ENCODE data around the gene MTUS2. TPM values are rescaled to one million over a fixed set of nuclear protein-coding genes. Genes with fewer than 3 reads are reported as not detected.

Gene MTUS2
- total RNA-seq, 5 donors from 2014 or later (not counting 1 experiment from before 2014, with no cell fraction given): 0.05 to 0.28 (median 0.12) TPM

- no peaks in the 10 kb centered on the region for H3K36me3 ChIP-seq (ENCODE audit: control insufficient read depth in 2 of 2, extremely low read depth in 1 of 2, insufficient read depth in 1 of 2, low read length in 1 of 2)
- ChIA-PET CTCF (interaction anchor here (0.6 to 0.9 kb wide), 2 partner anchors 69 to 105 kb away, joined by 3 read pairs; no protein-coding TSS in a partner anchor), POLR2A (no interaction called here)
- no peaks in the 10 kb centered on the region for H3K36me3 Mint-ChIP-seq
- H3K4me1 ChIP-seq (ENCODE audit: control insufficient read depth in 1 of 2, extremely low read depth in 1 of 2, insufficient read depth in 2 of 2, low read length in 2 of 2): peaks cover 0 to 2% of the 10 kb centered on the region in 2 experiments
- 85% methylated on average over 2 of the region's 3 CpGs for WGBS (ENCODE audit: insufficient coverage)
- H3K4me3 ChIP-seq (ENCODE audit: control insufficient read depth in 1 of 2, extremely low read depth in 1 of 2, low read length in 1 of 2): no peak overlapping the region
- H3K9me3 ChIP-seq: no peaks in the 10 kb centered on the region
- peaks cover 0 to 3% of the 10 kb centered on the region in 2 donors for H3K27me3 Mint-ChIP-seq
- H3K27me3 ChIP-seq (replicated peaks in 1 of 2; ENCODE audit: control insufficient read depth in 2 of 2, extremely low read depth in 1 of 2, insufficient read depth in 2 of 2, low read length in 1 of 2): no peaks in the 10 kb centered on the region
- H3K27ac Mint-ChIP-seq: no peak overlapping the region
- H3K4me1 Mint-ChIP-seq: no peaks in the 10 kb centered on the region
- DNase-seq: no peak
- H3K4me3 Mint-ChIP-seq: no peak overlapping the region
- H3K27ac ChIP-seq (ENCODE audit: low read length): no peak overlapping the region
- H3K9me3 Mint-ChIP-seq: peaks cover 0 to 19% (median 2%) of the 10 kb centered on the region in 3 donors
- ATAC-seq (replicated peaks in 1 of 4): no peak
Measured at GRCh38 chr13:29175250-29175873, 355.2 kb downstream of the MTUS2 start.

- Histone ChIP-seq H3K36me3 (ENCODE audit: control insufficient read depth in 2 of 2, extremely low read depth in 1 of 2, insufficient read depth in 1 of 2, low read length in 1 of 2) (no peaks in the 10 kb centered on the region), H3K27ac (ENCODE audit: low read length) (no peak overlapping the region), H3K9me3 (no peaks in the 10 kb centered on the region), H3K4me1 (ENCODE audit: control insufficient read depth in 1 of 2, extremely low read depth in 1 of 2, insufficient read depth in 2 of 2, low read length in 2 of 2) (no peaks in the 10 kb centered on the region), H3K27me3 (replicated peaks in 1 of 2; ENCODE audit: control insufficient read depth in 2 of 2, extremely low read depth in 1 of 2, insufficient read depth in 2 of 2, low read length in 1 of 2) (peaks cover 0 to 3% of the 10 kb centered on the region in 2 experiments), H3K4me3 (ENCODE audit: control insufficient read depth in 1 of 2, extremely low read depth in 1 of 2, low read length in 1 of 2) (no peak overlapping the region)
- ATAC-seq (replicated peaks in 1 of 4): no peak
- no peak for DNase-seq
- H3K36me3 Mint-ChIP-seq: no peaks in the 10 kb centered on the region
- H3K4me1 Mint-ChIP-seq: no peaks in the 10 kb centered on the region
- H3K27me3 Mint-ChIP-seq: peaks cover 0 to 3% of the 10 kb centered on the region in 2 donors
- H3K4me3 Mint-ChIP-seq: no peak overlapping the region
- no CpG with 5 or more reads among the region's 1 CpG for WGBS (ENCODE audit: insufficient coverage)
- ChIA-PET POLR2A (no interaction called here), CTCF (no interaction called here)
- H3K9me3 Mint-ChIP-seq: peaks cover 16 to 29% (median 16%) of the 10 kb centered on the region in 3 donors
- no peak overlapping the region for H3K27ac Mint-ChIP-seq
Measured at GRCh38 chr13:29180055-29180454, 359.9 kb downstream of the MTUS2 start.

- no peak overlapping the region for H3K27ac ChIP-seq (ENCODE audit: low read length)
- CTCF ChIA-PET: no interaction called here
Measured at GRCh38 chr13:29182216-29182615, 362.1 kb downstream of the MTUS2 start.

GRCh38 chr13:29185926-29186325 is 365.8 kb downstream of the MTUS2 start:
- H3K27me3 ChIP-seq (replicated peaks in 1 of 2; ENCODE audit: control insufficient read depth in 2 of 2, extremely low read depth in 1 of 2, insufficient read depth in 2 of 2, low read length in 1 of 2): peaks cover 0 to 3% of the 10 kb centered on the region in 2 experiments
- Mint-ChIP-seq H3K4me3 (no peak overlapping the region), H3K9me3 (peaks cover 23 to 39% (median 30%) of the 10 kb centered on the region in 3 donors), H3K27me3 (no peaks in the 10 kb centered on the region), H3K4me1 (peaks cover 0 to 2% (median 0%) of the 10 kb centered on the region in 3 donors), H3K27ac (no peak overlapping the region), H3K36me3 (no peaks in the 10 kb centered on the region)
- ChIA-PET POLR2A (no interaction called here), CTCF (no interaction called here)
- no peak overlapping the region for H3K4me3 ChIP-seq (ENCODE audit: control insufficient read depth in 1 of 2, extremely low read depth in 1 of 2, low read length in 1 of 2)
- DNase-seq (no peak), ATAC-seq (replicated peaks in 1 of 4) (no peak)
- no peaks in the 10 kb centered on the region for H3K9me3 ChIP-seq
- no CpG with 5 or more reads among the region's 2 CpGs for WGBS (ENCODE audit: insufficient coverage)
- no peaks in the 10 kb centered on the region for H3K4me1 ChIP-seq (ENCODE audit: control insufficient read depth in 1 of 2, extremely low read depth in 1 of 2, insufficient read depth in 2 of 2, low read length in 2 of 2)
- no peak overlapping the region for H3K27ac ChIP-seq (ENCODE audit: low read length)
- no peaks in the 10 kb centered on the region for H3K36me3 ChIP-seq (ENCODE audit: control insufficient read depth in 2 of 2, extremely low read depth in 1 of 2, insufficient read depth in 1 of 2, low read length in 1 of 2)

More at GRCh38 chr13:29182216-29182615, 362.1 kb downstream of the MTUS2 start:
- Mint-ChIP-seq H3K36me3 (no peaks in the 10 kb centered on the region), H3K27me3 (no peaks in the 10 kb centered on the region), H3K4me3 (no peak overlapping the region), H3K9me3 (peaks cover 23 to 29% (median 25%) of the 10 kb centered on the region in 3 donors), H3K27ac (no peak overlapping the region), H3K4me1 (peaks cover 0 to 2% (median 0%) of the 10 kb centered on the region in 3 donors)
- Histone ChIP-seq H3K27me3 (replicated peaks in 1 of 2; ENCODE audit: control insufficient read depth in 2 of 2, extremely low read depth in 1 of 2, insufficient read depth in 2 of 2, low read length in 1 of 2) (peaks cover 0 to 3% of the 10 kb centered on the region in 2 experiments), H3K4me3 (ENCODE audit: control insufficient read depth in 1 of 2, extremely low read depth in 1 of 2, low read length in 1 of 2) (no peak overlapping the region), H3K9me3 (no peaks in the 10 kb centered on the region), H3K4me1 (ENCODE audit: control insufficient read depth in 1 of 2, extremely low read depth in 1 of 2, insufficient read depth in 2 of 2, low read length in 2 of 2) (no peaks in the 10 kb centered on the region), H3K36me3 (ENCODE audit: control insufficient read depth in 2 of 2, extremely low read depth in 1 of 2, insufficient read depth in 1 of 2, low read length in 1 of 2) (no peaks in the 10 kb centered on the region)
- DNase-seq: no peak
- ATAC-seq (replicated peaks in 1 of 4): no peak
- 100% methylated on average over 1 of the region's 2 CpGs for WGBS (ENCODE audit: insufficient coverage)
- POLR2A ChIA-PET: no interaction called here

GRCh38 chr13:29187584-29187983 is 367.4 kb downstream of the MTUS2 start:
- Histone ChIP-seq H3K9me3 (no peaks in the 10 kb centered on the region), H3K27me3 (replicated peaks in 1 of 2; ENCODE audit: control insufficient read depth in 2 of 2, extremely low read depth in 1 of 2, insufficient read depth in 2 of 2, low read length in 1 of 2) (no peaks in the 10 kb centered on the region), H3K4me3 (ENCODE audit: control insufficient read depth in 1 of 2, extremely low read depth in 1 of 2, low read length in 1 of 2) (no peak overlapping the region), H3K4me1 (ENCODE audit: control insufficient read depth in 1 of 2, extremely low read depth in 1 of 2, insufficient read depth in 2 of 2, low read length in 2 of 2) (no peaks in the 10 kb centered on the region), H3K27ac (ENCODE audit: low read length) (no peak overlapping the region), H3K36me3 (ENCODE audit: control insufficient read depth in 2 of 2, extremely low read depth in 1 of 2, insufficient read depth in 1 of 2, low read length in 1 of 2) (no peaks in the 10 kb centered on the region)
- Mint-ChIP-seq H3K4me1 (peaks cover 0 to 2% (median 0%) of the 10 kb centered on the region in 3 donors), H3K36me3 (no peaks in the 10 kb centered on the region), H3K4me3 (no peak overlapping the region), H3K9me3 (peaks cover 25 to 39% (median 30%) of the 10 kb centered on the region in 3 donors), H3K27ac (no peak overlapping the region), H3K27me3 (no peaks in the 10 kb centered on the region)
- CTCF ChIA-PET: no interaction called here
- ATAC-seq (replicated peaks in 1 of 4): no peak
- no CpG with 5 or more reads among the region's 1 CpG for WGBS (ENCODE audit: insufficient coverage)
- POLR2A ChIA-PET: no interaction called here
- DNase-seq: no peak

- ChIA-PET CTCF (no interaction called here), POLR2A (no interaction called here)
- Mint-ChIP-seq H3K9me3 (peaks cover 9 to 28% (median 14%) of the 10 kb centered on the region in 3 donors), H3K4me3 (no peak overlapping the region), H3K27ac (no peak overlapping the region), H3K4me1 (peaks cover 0 to 2% (median 0%) of the 10 kb centered on the region in 3 donors), H3K36me3 (no peaks in the 10 kb centered on the region), H3K27me3 (no peaks in the 10 kb centered on the region)
- no peak overlapping the region for H3K4me3 ChIP-seq (ENCODE audit: control insufficient read depth in 1 of 2, extremely low read depth in 1 of 2, low read length in 1 of 2)
- DNase-seq (no peak), ATAC-seq (replicated peaks in 1 of 4) (no peak)
- H3K27me3 ChIP-seq (replicated peaks in 1 of 2; ENCODE audit: control insufficient read depth in 2 of 2, extremely low read depth in 1 of 2, insufficient read depth in 2 of 2, low read length in 1 of 2): no peaks in the 10 kb centered on the region
- no peaks in the 10 kb centered on the region for H3K9me3 ChIP-seq
- no peak overlapping the region for H3K27ac ChIP-seq (ENCODE audit: low read length)
- WGBS (ENCODE audit: insufficient coverage): 81% methylated on average over 2 of the region's 3 CpGs
- no peaks in the 10 kb centered on the region for H3K4me1 ChIP-seq (ENCODE audit: control insufficient read depth in 1 of 2, extremely low read depth in 1 of 2, insufficient read depth in 2 of 2, low read length in 2 of 2)
- no peaks in the 10 kb centered on the region for H3K36me3 ChIP-seq (ENCODE audit: control insufficient read depth in 2 of 2, extremely low read depth in 1 of 2, insufficient read depth in 1 of 2, low read length in 1 of 2)
Measured at GRCh38 chr13:29190298-29190697, 370.2 kb downstream of the MTUS2 start.

All from T-cell (primary cell).